Glomerular endothelial cell (primary cell): ENCODE results near the gene HS2ST1. TPM values are rescaled to one million over a fixed set of nuclear protein-coding genes. Genes with fewer than 3 reads are reported as not detected.
"Not testable (repeated sequence)": the region's sequence is repeated elsewhere in the genome, so short reads cannot be mapped to it uniquely, and the experiment has no call there.

Experiments used
- DNase-seq: peaks from one replicate; pipeline ENCODE4 v3.0.0-alpha.2; 2011; ENCODE audit warnings: low read depth, low spot score; ENCODE audit errors: extremely low read depth
- total RNA-seq: library from RNA; depleted of rRNA; stranded (reverse); fragments of >200 nt; gene quantifications from 2 replicates; pipeline ENCODE4 v1.2.3, GENCODE V29; 2015

HS2ST1 gene
- total RNA-seq, 1 donor from 2014 or later, result 17.6 TPM

DNA sequence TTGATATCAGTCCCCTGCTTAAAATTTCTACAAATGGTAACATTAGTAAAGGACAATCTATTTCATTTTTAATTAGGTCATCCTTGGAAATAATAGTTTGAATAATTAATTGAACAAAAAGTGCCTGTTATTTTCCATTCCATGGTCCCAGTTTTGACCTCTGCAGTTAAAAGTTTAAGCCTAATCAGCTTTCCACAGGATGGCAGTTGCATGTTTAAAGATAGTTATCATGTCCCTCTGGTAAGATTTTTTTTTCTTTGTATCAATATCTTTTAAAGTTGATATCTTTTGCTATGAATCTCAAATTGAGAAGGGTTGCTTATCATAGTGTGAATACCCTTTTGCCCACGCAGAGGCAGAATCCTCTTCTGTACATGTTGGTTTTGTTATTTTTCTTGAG is 90.4 kb downstream of the HS2ST1 start:
- DNase-seq, result no peak

GRCh38 chr1:87007323-87007722 is 92.9 kb downstream of the HS2ST1 start:
- no peak for DNase-seq

DNA sequence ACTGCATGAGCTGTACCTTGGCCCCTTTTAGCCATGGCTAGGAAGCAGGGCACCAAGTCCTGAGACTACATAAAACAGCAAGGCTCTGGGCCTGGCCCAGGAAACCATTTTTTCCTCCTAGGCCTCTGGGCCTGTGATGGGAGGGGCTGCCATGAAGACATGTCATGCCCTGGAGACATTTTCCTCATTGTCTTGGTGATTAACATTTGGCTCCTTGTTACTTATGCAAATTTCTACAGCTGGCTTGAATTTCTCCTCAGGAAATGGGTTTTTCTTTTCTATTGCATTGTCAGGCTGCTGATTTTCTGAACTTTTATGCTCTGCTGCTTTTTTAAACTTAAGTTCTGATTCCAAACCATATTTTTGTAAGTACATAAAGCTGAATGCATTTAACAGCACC is 99.0 kb downstream of the HS2ST1 start:
- not testable (repeated sequence) for DNase-seq

DNA sequence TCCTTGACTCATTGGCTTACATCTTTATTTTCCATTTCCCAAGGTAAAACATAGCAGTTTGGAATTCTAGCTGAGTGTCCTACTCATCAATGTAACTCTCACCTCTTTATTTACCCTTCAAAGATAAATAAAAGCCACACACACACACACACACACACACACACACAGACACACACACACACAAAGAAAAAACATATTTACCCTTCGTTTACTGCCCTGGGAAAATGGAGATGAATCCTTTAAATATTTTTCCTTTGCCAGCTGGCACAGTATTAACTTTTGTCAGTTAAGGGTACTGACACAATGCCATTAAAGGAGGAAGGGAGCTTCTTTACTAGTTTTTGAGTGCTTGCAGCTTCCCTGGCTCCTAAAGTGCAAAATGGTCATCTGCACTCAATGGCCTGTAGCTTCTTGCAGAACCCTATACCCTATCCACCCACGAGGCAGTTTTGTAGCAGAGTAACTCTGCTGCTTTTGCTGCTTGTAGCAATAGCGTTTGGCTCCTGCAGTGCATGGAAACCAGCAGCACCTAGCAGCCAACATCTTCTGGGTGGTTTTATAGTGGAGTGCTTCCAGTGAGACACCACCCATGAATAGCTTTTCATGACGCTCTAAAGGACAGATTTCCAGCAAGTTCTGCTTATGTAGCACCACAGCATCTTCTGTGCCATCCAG is 103.7 kb downstream of the HS2ST1 start:
- DNase-seq, result no peak

GRCh38 chr1:87023326-87023725 is 108.9 kb downstream of the HS2ST1 start:
- no peak for DNase-seq

- DNase-seq, result no peak
Measured at GRCh38 chr1:87024936-87025540, 110.6 kb downstream of the HS2ST1 start.

GRCh38 chr1:87027561-87027960 is 113.1 kb downstream of the HS2ST1 start:
- not testable (repeated sequence) for DNase-seq

GRCh38 chr1:87028576-87028975 is 114.1 kb downstream of the HS2ST1 start:
- DNase-seq, result peak; percentile 20

- DNase-seq, result no peak
Measured at GRCh38 chr1:87030740-87031690, 116.6 kb downstream of the HS2ST1 start.

GRCh38 chr1:87034351-87034750 is 119.9 kb downstream of the HS2ST1 start:
- DNase-seq, result no peak

- DNase-seq, result no peak
Measured at GRCh38 chr1:87039096-87039495, 124.7 kb downstream of the HS2ST1 start.

GRCh38 chr1:87042111-87042811 is 127.8 kb downstream of the HS2ST1 start:
- no peak for DNase-seq

- DNase-seq, result no peak
Measured at GRCh38 chr1:87044424-87044823, 130.0 kb downstream of the HS2ST1 start.

GRCh38 chr1:87044840-87045239 is 130.4 kb downstream of the HS2ST1 start:
- no peak for DNase-seq

- DNase-seq, result no peak
Measured at GRCh38 chr1:87045761-87046304, 131.4 kb downstream of the HS2ST1 start.

DNA sequence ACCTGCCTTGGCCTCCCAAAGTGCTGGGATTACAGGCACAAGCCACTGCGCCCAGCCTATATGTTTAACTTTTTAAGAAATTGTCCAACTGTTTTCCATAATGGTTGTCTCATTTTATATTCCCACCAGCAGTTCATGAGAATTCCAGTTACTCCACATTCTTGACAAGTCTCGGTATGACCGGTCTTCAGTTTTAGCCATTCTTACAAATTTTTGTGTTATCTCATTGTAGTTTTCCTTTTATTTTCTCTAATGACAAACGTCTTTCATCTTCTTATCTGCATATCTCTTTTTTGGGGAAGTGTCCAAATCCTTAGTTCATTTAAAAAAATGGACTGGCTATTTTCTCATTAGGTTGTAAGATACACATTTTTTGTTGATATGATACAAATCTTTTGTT is 132.5 kb downstream of the HS2ST1 start:
- no peak for DNase-seq

- no peak for DNase-seq
Measured at GRCh38 chr1:87048237-87048636, 133.8 kb downstream of the HS2ST1 start.

DNA sequence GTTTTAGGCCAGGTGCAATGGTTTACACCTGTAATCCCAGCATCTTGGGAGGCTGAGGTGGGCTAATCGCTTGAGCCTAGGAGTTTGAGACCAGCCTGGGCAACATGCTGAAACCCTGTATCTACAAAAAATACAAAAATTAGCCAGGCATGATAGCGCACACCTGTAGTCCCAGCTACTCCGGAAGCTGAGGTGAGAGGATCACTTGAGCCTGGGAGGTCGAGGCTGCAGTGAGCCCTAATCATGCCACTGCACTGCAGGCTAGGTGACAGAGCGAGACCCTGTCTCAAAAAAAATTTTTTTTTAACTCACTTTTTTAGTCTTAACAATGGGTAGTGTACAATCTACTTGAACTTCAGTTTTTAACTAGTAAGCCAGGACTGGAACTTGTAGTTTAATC is 137.5 kb downstream of the HS2ST1 start:
- no peak for DNase-seq

- DNase-seq, result no peak
Measured at GRCh38 chr1:87052400-87052799, 138.0 kb downstream of the HS2ST1 start.

DNA sequence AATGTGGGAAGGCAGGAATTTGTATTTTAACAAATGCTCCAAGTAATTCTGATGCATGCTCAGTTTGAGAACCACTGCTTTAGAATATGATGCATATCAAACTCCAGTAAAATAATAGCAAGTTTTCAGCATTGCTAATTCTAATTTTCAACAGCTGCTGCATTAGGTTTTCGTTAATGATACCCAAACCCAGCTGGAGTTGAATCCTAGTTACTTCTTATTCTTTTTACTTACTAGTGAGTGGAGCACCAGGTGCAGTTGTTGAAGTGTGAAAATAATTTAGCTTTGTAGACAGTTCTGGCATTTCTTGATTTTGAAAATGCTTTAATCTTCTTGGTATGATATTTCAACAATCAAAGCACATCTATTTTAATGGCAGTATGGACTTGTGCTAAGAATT is 138.5 kb downstream of the HS2ST1 start:
- no peak for DNase-seq

GRCh38 chr1:87053446-87053845 is 139.0 kb downstream of the HS2ST1 start:
- DNase-seq, result no peak
